ENCODE results near the gene CDC42SE2. TPM values are rescaled to one million over a fixed set of nuclear protein-coding genes. Genes with fewer than 3 reads are reported as not detected.

The CDC42SE2 gene
- total RNA-seq, 4 donors from 2014 or later, result 30.0 to 48.3 (median 39.4) TPM

- TF ChIP-seq CTCF (IDR thresholded peaks at IDR 0.05; ENCODE audit: low read depth), result no peak
Measured at GRCh38 chr5:131230406-131230805, 33.4 kb upstream of the CDC42SE2 start.

GRCh38 chr5:131239686-131240085 lies 24.2 kb upstream of the CDC42SE2 start:
- TF ChIP-seq CTCF (IDR thresholded peaks at IDR 0.05; ENCODE audit: low read depth), result no peak

- TF ChIP-seq CTCF (IDR thresholded peaks at IDR 0.05; ENCODE audit: low read depth), result no peak
Measured at GRCh38 chr5:131242728-131243255, 21.1 kb upstream of the CDC42SE2 start.

GRCh38 chr5:131245312-131245711 lies 18.5 kb upstream of the CDC42SE2 start:
- no peak for TF ChIP-seq CTCF (IDR thresholded peaks at IDR 0.05; ENCODE audit: low read depth)

- TF ChIP-seq CTCF (IDR thresholded peaks at IDR 0.05; ENCODE audit: low read depth), result no peak
Measured at GRCh38 chr5:131245948-131246347, 17.9 kb upstream of the CDC42SE2 start.

- no peak for TF ChIP-seq CTCF (IDR thresholded peaks at IDR 0.05; ENCODE audit: low read depth)
Measured at GRCh38 chr5:131246504-131246903, 17.3 kb upstream of the CDC42SE2 start.

GRCh38 chr5:131250751-131251475 lies 12.9 kb upstream of the CDC42SE2 start:
- TF ChIP-seq CTCF (IDR thresholded peaks at IDR 0.05; ENCODE audit: low read depth), result no peak
